ENCODE measurements around the gene CD48.

The CD48 gene

GRCh38 chr1:160629286-160630210, 82.1 kb downstream of the CD48 start:
- no peak for DNase-seq

GRCh38 chr1:160628799-160629263, 82.8 kb downstream of the CD48 start:
- no peak for DNase-seq

All from NCI-H526 treated with DMSO at 0.1 percent for 48 hours (cell line).